Cardiac septum (tissue), 1 donor: ENCODE data around the gene TMED5. TPM values are rescaled to one million over a fixed set of nuclear protein-coding genes. Genes with fewer than 3 reads are reported as not detected.
"Not testable (repeated sequence)": the region's sequence is repeated elsewhere in the genome, so short reads cannot be mapped to it uniquely, and the experiment has no call there.

ENCODE experiments used
- DNase-seq: peaks from one replicate; pipeline ENCODE4 v3.0.0-alpha.2; 2020; ENCODE audit warnings: low spot score
- intact Hi-C: fragments of 100-400 bp; cut with DNase I; formaldehyde crosslinking; loops from one replicate; pipeline ENCODE4 v1.14.0; 2022
- total RNA-seq: library from RNA; stranded (reverse); fragmentation: NEBNext Ultra II Directional; extraction: Animal tissue kit (Norgen Biotek cat#: 25700); gene quantifications from one replicate; pipeline ENCODE4 v1.2.1, GENCODE V29; 2021
- donor health status: DM: no; HTN: no; CAD: no.

TMED5 gene
- total RNA-seq, 1 donor from 2014 or later: 42.2 TPM

- intact Hi-C loops: no loop called here
- DNase-seq: no peak
These were observed 2.2 kb downstream of the TMED5 start for GRCh38 chr1:93177991-93178390.

DNA sequence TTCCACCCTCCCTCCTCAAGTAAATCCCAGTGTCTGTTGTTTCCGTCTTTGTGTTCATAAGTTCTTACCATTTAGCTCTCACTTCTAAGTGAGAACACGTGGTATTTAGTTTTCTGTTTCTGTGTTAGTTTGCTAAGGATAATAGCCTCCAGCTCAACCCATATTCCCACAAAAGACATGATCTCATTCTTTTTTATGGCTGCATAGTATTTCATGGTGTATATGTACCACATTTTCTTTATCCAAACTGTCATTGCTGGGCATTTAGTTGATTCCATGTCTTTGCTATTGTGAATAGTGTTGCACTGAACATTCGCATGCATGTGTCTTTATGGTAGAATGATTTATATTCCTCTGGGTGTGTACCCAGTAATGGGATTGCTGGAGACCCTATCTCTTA, 5.6 kb downstream of the TMED5 start:
- DNase-seq, intact Hi-C loops: not testable (repeated sequence)

- no peak for DNase-seq
- intact Hi-C loops: no loop called here
These were observed 7.4 kb downstream of the TMED5 start for GRCh38 chr1:93172778-93173177.

DNA sequence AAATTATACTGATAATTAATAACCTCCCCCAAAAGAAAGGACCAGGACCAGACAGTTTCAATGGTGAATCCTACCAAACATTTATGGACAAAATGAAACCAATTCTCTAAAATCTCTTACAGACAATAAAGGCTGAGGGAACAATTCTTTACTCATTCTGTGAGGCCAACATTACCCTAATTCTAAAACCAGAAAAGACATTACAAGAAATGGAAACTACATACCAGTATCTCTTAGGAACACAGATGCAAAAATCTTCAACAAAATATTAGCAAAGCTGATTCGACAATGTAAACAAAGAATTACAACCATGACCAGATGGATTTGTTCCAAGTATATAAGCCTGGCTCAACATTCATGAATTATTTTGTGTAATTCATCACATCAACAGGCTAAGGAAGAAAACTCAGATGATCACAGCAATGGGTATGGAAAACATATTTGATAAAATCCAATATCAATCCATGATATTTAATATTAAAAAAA, 8.6 kb downstream of the TMED5 start:
- intact Hi-C loops: no loop called here

GRCh38 chr1:93170141-93170678, 10.0 kb downstream of the TMED5 start:
- intact Hi-C loops, DNase-seq: not testable (repeated sequence)

More for the DNA sequence above, 8.6 kb downstream of the TMED5 start:
- DNase-seq: no peak

DNA sequence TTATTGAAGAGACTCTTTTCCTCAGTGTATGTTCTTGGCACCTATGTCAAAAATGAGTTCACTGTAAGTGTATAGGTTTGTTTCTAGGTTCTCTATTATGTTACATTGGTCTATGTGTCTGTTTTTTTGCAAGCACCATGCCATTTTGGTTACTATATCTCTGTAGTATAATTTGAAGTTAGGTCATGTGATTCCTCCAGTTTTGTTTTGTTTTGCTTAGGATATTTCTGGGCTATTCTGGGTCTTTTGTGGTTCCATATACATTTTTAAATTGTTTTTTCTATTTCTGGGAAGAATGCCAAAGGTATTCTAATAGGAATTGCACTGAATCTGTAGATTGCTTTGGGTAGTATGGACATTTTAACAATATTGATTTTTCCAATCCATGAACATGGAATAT, 13.2 kb downstream of the TMED5 start:
- intact Hi-C loops: no loop called here
- DNase-seq: no peak

- intact Hi-C loops, DNase-seq: not testable (repeated sequence)
These were observed 14.3 kb downstream of the TMED5 start for GRCh38 chr1:93165895-93166294.

GRCh38 chr1:93164816-93165215, 15.4 kb downstream of the TMED5 start:
- intact Hi-C loops: no loop called here
- no peak for DNase-seq

GRCh38 chr1:93163314-93163713, 16.9 kb downstream of the TMED5 start:
- DNase-seq, intact Hi-C loops: not testable (repeated sequence)

GRCh38 chr1:93159337-93159736, 20.9 kb downstream of the TMED5 start:
- DNase-seq: no peak
- intact Hi-C loops: no loop called here

DNA sequence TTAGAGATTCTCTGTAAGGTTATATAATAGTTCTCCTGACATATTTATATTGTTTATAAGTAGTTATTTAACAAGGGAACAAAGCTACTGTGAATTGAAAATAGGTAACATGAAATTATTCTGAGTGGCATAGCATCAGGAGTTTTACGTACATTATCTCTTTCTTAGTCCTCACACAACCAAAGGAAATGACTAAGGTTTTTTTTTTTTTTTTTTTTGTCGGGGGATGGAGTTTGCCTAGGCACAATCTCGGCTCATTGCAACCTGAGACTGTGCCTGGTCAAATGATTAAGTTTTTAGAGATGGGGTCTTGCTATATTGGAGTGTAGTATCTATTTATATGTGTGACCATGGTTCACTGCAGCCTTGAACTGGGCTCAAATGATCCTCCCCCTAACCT, 24.9 kb downstream of the TMED5 start:
- no peak for DNase-seq
- intact Hi-C loops: no loop called here

DNA sequence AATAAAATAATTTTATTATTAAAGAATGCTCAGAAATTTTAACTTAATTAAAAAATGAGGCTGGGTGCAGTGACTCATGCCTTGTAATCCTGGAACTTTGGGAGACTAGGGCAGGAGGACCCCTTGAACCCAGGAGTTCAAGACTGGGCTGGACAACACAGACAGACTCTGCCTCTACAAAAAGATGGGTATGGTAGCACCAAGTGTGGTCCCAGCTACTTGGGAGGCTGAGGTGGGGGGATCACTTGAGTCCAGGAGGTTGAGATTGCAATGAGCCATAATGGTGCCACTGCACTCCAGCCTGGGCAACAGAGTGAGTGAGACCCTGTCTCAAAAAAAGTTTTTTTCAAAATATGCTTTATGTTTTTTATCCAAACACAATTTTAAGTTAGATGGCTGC, 25.3 kb downstream of the TMED5 start:
- intact Hi-C loops: no loop called here
- no peak for DNase-seq

DNA sequence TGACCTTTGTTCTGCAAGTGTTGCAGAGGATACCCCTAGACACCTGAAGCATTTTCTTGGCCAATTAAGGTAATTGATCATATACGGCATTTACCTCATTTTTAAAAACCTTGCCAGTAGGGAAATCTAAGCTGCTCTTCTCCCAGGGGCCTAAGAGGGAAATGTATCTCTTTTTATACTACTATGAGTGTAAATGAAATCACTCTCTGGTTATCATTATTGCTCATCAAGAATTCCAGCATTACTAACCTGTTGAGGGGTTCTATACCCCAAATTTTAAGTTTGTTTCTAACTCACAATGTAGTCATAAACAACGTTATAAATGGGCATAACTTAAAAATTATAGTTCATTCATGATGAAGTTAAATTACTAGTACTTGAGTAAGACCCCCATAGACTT, 27.4 kb downstream of the TMED5 start:
- intact Hi-C loops: no loop called here
- no peak for DNase-seq

DNA sequence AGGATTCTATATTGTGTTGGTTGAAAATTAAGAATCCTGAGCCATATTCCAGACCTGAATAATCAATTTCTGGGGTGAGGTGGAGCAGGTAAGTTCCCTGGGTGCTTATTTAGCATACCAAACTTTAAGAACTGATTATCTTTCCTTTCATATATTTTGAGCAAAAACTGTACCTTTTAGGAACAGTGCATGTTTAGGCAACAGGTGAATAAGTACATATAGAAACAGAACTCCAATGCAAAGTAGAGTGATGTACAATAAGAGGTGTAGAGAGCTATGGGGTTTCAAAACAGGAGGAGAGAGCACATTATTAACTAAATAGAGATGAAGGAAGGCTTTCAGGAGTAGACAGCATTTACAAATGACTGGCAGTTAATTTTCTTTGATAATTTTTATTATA, 28.7 kb downstream of the TMED5 start:
- intact Hi-C loops: no loop called here

DNA sequence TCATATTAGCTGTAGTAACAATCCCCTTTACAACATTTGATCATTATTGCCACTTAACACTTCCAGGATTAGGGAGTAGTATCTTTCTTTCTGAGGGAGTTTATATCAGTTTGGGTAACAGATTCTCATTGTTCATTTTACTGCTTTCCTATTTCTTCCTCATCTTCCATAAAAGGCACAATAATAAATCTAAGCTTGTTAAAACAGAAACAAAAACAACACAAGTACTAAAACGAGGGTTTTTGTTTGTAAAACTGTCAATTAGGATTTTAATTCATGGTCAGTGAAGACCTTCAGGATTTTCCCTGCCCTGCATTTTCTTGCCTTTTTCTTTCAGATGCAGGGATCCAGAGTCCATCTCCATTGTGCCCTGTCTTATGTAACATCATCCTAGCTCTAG, 29.5 kb downstream of the TMED5 start:
- intact Hi-C loops: no loop called here
- no peak for DNase-seq

More for the DNA sequence above, 28.7 kb downstream of the TMED5 start:
- no peak for DNase-seq

GRCh38 chr1:93148001-93148400, 32.2 kb downstream of the TMED5 start:
- intact Hi-C loops: no loop called here

DNA sequence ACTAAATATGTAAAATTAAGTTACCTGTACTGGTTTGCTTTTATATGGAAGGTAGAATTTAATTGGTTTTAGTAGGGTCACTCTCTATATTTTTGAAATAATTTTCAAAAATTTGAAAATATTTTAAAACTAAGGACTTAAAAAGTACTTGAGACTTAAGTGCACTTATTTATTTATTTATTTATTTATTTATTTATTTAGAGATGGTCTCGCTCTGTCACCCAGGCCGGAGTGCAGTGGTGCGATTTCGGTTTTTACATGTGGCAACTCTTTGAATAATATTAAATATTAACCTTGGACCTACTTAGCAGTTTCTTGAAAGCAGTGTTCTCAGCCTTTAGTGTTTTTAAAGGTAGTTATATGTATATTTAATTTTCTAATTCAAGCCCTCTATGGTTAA, 36.4 kb downstream of the TMED5 start:
- intact Hi-C loops: no loop called here
- DNase-seq: no peak

More at GRCh38 chr1:93148001-93148400, 32.2 kb downstream of the TMED5 start:
- DNase-seq: no peak

GRCh38 chr1:93143136-93143535, 37.1 kb downstream of the TMED5 start:
- intact Hi-C loops: no loop called here
- no peak for DNase-seq

DNA sequence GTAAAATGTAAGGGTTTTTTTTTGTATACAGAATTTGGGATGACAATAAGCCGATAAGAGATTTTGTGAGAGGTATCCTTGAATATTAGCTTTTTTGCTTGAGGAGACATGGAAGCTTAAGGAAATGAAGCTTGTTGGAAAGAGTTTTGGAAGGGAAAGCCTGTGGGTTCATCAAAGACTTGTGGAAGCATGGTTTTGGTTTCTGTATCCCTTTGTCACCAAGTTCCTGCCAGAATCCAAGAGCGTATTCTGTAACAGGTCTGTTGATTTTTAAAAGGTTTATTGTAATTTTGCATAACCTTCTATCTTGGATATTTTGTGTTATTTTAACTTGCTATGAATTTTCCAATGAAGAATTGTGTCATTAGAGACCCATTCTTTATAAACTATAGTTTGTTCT, 38.1 kb downstream of the TMED5 start:
- intact Hi-C loops: no loop called here
- DNase-seq: no peak

GRCh38 chr1:93140106-93140505, 40.1 kb downstream of the TMED5 start:
- no peak for DNase-seq
- intact Hi-C loops: no loop called here

DNA sequence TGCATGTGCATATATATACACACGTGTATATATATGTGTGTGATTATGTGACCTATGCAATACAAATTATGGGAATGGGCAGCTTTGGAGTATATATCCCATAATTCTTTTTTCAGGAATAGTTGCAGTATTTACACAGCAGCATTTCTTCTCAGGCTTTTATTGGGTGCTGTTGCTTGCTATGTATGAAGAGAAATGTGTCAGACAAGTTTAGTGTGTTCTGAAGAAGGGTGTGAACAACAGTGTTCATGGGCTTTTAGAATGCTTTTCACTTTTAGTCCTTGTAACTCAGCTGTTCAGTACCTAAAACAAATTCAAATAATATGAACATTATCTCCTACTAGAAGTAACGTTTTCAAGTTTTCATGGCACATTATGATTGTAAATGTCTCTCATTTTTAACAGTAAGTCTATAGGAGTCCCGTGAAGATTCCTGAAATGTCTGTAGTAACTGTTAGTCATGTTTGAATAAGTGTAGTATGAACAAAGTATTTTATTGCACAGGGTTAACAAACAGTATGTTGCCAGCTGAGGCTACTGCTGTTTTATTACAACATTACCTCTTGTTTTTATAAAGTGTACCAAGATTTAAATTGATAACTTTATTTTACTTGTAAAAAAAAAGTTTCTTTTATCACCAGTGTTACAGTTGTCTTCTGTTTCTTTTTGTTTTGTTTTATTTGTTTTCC, 42.5 kb downstream of the TMED5 start:
- intact Hi-C loops: no loop called here
- no peak for DNase-seq
